GM23338 (cell line): Measurements from ENCODE around the gene CCR7. TPM values are rescaled to one million over a fixed set of nuclear protein-coding genes. Genes with fewer than 3 reads are reported as not detected.

Source experiments
- ATAC-seq: fragments of 200-7000 bp; cut with Tn5 transposase; 3 replicates; pipeline ENCODE4 v1.9.1; 2020
- DNase-seq: peaks from one replicate; pipeline ENCODE4 v3.0.0-alpha.2; 2015; ENCODE audit warnings: low spot score
- H2AFZ ChIP-seq: fragments of 200-600 bp; sonication (generic); 2 replicates; pipeline ENCODE4 v1.8.0; 2016; ENCODE audit warnings: antibody characterized with exemption, mild to moderate bottlenecking, moderate library complexity
- H3F3A ChIP-seq: fragments of 200-600 bp; sonication (generic); replicated peaks from 2 replicates; pipeline ENCODE4 v1.8.0; 2017; ENCODE audit warnings: antibody characterized with exemption, mixed run types, low read depth
- H3K27ac ChIP-seq: fragments of 200-600 bp; sonication (generic); 2 replicates; pipeline ENCODE4 v1.6.1; 2016; ENCODE audit warnings: low read depth
- H3K27me3 ChIP-seq: fragments of 200-600 bp; sonication (generic); 2 replicates; pipeline ENCODE4 v1.8.0; 2016; ENCODE audit warnings: mild to moderate bottlenecking, mixed run types, moderate library complexity; ENCODE audit not compliant: insufficient read depth
- H3K36me3 ChIP-seq: fragments of 200-600 bp; sonication (generic); 2 replicates; pipeline ENCODE4 v1.8.0; 2016; ENCODE audit warnings: mild to moderate bottlenecking; ENCODE audit not compliant: insufficient read depth
- H3K4me1 ChIP-seq: fragments of 200-600 bp; sonication (generic); 2 replicates; pipeline ENCODE4 v1.8.0; 2016; ENCODE audit warnings: mild to moderate bottlenecking, moderate library complexity; ENCODE audit not compliant: insufficient read depth
- H3K4me2 ChIP-seq: fragments of 200-600 bp; sonication (generic); 2 replicates; pipeline ENCODE4 v1.7.1; 2017; ENCODE audit warnings: mixed run types
- H3K4me3 ChIP-seq: fragments of 200-600 bp; sonication (generic); 2 replicates; pipeline ENCODE4 v1.6.1; 2016; ENCODE audit warnings: mixed run types
- H3K79me2 ChIP-seq: fragments of 200-600 bp; sonication (generic); replicated peaks from 2 replicates; pipeline ENCODE4 v1.8.0; 2017; ENCODE audit warnings: mild to moderate bottlenecking; ENCODE audit not compliant: insufficient read depth
- H3K9me2 ChIP-seq: fragments of 200-600 bp; sonication (generic); 2 replicates; pipeline ENCODE4 v1.8.0; 2017; ENCODE audit not compliant: insufficient read depth
- H4K20me1 ChIP-seq: fragments of 200-600 bp; sonication (generic); replicated peaks from 2 replicates; pipeline ENCODE4 v1.8.0; 2017; ENCODE audit warnings: mild to moderate bottlenecking; ENCODE audit not compliant: insufficient read depth
- H3K27ac Mint-ChIP-seq: 2 replicates; pipeline ENCODE4 v1.8.0; 2020; ENCODE audit warnings: inconsistent platforms, mild to moderate bottlenecking, moderate library complexity, mixed read lengths
- H3K27me3 Mint-ChIP-seq: 3 replicates; pipeline ENCODE4 v1.8.0; 2022; ENCODE audit warnings: low read depth, mild to moderate bottlenecking, moderate library complexity, mixed read lengths, inconsistent platforms; ENCODE audit not compliant: insufficient read depth, poor library complexity
- H3K36me3 Mint-ChIP-seq: 3 replicates; pipeline ENCODE4 v1.8.0; 2021; ENCODE audit warnings: low read depth, mild to moderate bottlenecking, inconsistent platforms, moderate library complexity, mixed read lengths
- H3K4me1 Mint-ChIP-seq: 3 replicates; pipeline ENCODE4 v1.8.0; 2020; ENCODE audit warnings: mild to moderate bottlenecking, inconsistent platforms, mixed read lengths
- H3K4me3 Mint-ChIP-seq: 3 replicates; pipeline ENCODE4 v1.8.0; 2021; ENCODE audit warnings: moderate library complexity, mild to moderate bottlenecking, inconsistent platforms, mixed read lengths
- H3K9me3 Mint-ChIP-seq: 3 replicates; pipeline ENCODE4 v1.8.0; 2020; ENCODE audit warnings: moderate library complexity, mild to moderate bottlenecking, inconsistent platforms, mixed read lengths
- CTCF ChIP-seq, 2 experiments: fragments of 200-600 bp in 1 of 2; sonication (generic) in 1 of 2; conservative IDR thresholded peaks; 2 replicates each; pipeline versions ENCODE4 v1.5.1 to v1.6.1; 2016 to 2017; ENCODE audit warnings: antibody characterized with exemption in 2 of 2, low read depth in 2 of 2, mild to moderate bottlenecking in 2 of 2, moderate library complexity in 1 of 2
- ETS1 ChIP-seq: IDR thresholded peaks from 2 replicates; pipeline ENCODE4 v1.6.1; 2016; ENCODE audit warnings: antibody characterized with exemption
- JUNB ChIP-seq: IDR thresholded peaks from one replicate; pipeline ENCODE4 v1.6.1; 2016; ENCODE audit warnings: antibody characterized with exemption; ENCODE audit not compliant: unreplicated experiment
- STAT1 ChIP-seq: IDR thresholded peaks from one replicate; pipeline ENCODE4 v1.6.1; 2016; ENCODE audit warnings: antibody characterized with exemption; ENCODE audit not compliant: unreplicated experiment
- ZNF331 ChIP-seq: fragments of 250-450 bp; sonication (Bioruptor Pico); IDR thresholded peaks from 2 replicates; pipeline ENCODE4 v1.5.0; 2020; ENCODE audit warnings: low read depth, mild to moderate bottlenecking, moderate library complexity
- ZNF462 ChIP-seq: fragments of 250-450 bp; sonication (Bioruptor Pico); IDR thresholded peaks from 2 replicates; pipeline ENCODE4 v1.5.0; 2020; ENCODE audit warnings: mild to moderate bottlenecking, moderate library complexity
- polyA plus RNA-seq: library from polyadenylated mRNA; unstranded; fragments of >200 nt; fragmentation: Nextera tagmentation; extraction: Ambion mirVana; gene quantifications from 2 replicates; pipeline ENCODE4 v1.2.1, GENCODE V29; 2016
- total RNA-seq: library from RNA; depleted of rRNA; stranded (reverse); fragments of >200 nt; shearing (Covaris generic); gene quantifications from 2 replicates; pipeline ENCODE4 v1.2.3, GENCODE V29; 2014
- TF ChIP-seq, protein P1 (sequence below): IDR thresholded peaks from one replicate; pipeline ENCODE4 v1.6.1; 2018; ENCODE audit warnings: antibody characterized with exemption; ENCODE audit not compliant: unreplicated experiment

CCR7 gene
- total and polyA plus RNA-seq, 2 experiments from 2014 or later: 0.37 to 0.59 TPM

DNA sequence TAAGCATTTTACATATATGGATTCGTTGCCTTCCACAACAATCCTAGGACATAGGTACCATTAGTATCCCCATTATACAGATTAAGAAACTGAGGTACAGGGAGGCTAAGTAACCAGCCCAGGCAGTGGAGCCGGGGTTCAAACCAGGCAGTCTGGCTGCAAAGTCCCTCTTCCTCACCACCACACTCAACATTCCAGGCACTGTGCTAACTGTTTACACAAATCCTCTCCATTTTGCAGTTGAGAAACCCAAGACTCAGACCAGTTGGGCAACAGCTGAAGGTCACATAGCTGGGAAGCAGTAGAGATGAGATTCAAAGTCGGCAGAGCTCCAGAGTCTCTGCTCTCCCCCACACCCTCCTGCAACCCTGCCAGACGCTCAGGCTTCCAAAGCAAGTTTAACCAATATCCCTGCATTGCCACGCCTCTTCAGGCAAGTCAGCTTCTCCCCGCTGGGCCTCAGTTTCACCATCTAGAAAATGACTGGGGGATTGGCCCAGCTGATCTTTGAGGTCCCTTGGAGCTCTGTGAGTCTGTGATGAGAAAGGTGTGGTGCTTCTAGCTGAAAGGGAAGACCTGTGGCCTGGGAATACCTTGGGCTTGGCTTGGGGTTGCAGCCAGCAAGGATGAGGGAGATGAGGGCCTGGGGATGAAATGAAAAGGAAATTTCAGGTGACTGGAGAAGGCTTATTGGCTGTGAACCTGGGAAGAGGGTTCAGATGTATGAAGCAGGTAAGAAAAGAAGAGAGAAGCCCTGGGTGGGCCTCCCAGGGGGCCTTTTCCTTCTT is 14.0 kb downstream of the CCR7 start:
- no peaks in the 10 kb centered on the region for H3F3A ChIP-seq
- no peak overlapping the region; the same call in 1 of the 2 replicates for H2AFZ ChIP-seq
- TF ChIP-seq STAT1: no peak
- no peak for TF ChIP-seq JUNB
- TF ChIP-seq, protein P1, sequence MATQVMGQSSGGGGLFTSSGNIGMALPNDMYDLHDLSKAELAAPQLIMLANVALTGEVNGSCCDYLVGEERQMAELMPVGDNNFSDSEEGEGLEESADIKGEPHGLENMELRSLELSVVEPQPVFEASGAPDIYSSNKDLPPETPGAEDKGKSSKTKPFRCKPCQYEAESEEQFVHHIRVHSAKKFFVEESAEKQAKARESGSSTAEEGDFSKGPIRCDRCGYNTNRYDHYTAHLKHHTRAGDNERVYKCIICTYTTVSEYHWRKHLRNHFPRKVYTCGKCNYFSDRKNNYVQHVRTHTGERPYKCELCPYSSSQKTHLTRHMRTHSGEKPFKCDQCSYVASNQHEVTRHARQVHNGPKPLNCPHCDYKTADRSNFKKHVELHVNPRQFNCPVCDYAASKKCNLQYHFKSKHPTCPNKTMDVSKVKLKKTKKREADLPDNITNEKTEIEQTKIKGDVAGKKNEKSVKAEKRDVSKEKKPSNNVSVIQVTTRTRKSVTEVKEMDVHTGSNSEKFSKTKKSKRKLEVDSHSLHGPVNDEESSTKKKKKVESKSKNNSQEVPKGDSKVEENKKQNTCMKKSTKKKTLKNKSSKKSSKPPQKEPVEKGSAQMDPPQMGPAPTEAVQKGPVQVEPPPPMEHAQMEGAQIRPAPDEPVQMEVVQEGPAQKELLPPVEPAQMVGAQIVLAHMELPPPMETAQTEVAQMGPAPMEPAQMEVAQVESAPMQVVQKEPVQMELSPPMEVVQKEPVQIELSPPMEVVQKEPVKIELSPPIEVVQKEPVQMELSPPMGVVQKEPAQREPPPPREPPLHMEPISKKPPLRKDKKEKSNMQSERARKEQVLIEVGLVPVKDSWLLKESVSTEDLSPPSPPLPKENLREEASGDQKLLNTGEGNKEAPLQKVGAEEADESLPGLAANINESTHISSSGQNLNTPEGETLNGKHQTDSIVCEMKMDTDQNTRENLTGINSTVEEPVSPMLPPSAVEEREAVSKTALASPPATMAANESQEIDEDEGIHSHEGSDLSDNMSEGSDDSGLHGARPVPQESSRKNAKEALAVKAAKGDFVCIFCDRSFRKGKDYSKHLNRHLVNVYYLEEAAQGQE: no peak
- no peak for TF ChIP-seq ETS1
- TF ChIP-seq ZNF462 (CRISPR knock-in tag): no peak
- no peak for TF ChIP-seq CTCF (conservative IDR thresholded peaks at IDR 0.05; ENCODE audit: low read depth in 2 of 2)
- TF ChIP-seq ZNF331 (CRISPR knock-in tag): no peak
- H3K27me3 Mint-ChIP-seq: peaks cover 22% of the 10 kb centered on the region
- H3K4me3 Mint-ChIP-seq: no peak overlapping the region
- H3K4me1 Mint-ChIP-seq: peaks cover 9% of the 10 kb centered on the region
- no peaks in the 10 kb centered on the region for H3K36me3 Mint-ChIP-seq
- no peaks in the 10 kb centered on the region for H4K20me1 ChIP-seq
- ATAC-seq: no peak
- H3K4me3 ChIP-seq: no peak overlapping the region
- no peak overlapping the region for H3K27ac ChIP-seq
- no peak overlapping the region for H3K27ac Mint-ChIP-seq
- DNase-seq: no peak
- H3K36me3 ChIP-seq: no peaks in the 10 kb centered on the region
- H3K9me3 Mint-ChIP-seq: no peaks in the 10 kb centered on the region
- no peaks in the 10 kb centered on the region; the same call in 1 of the 2 replicates for H3K4me1 ChIP-seq
- no peaks in the 10 kb centered on the region for H3K79me2 ChIP-seq
- no peak overlapping the region for H3K4me2 ChIP-seq
- H3K9me2 ChIP-seq: no peaks in the 10 kb centered on the region
- H3K27me3 ChIP-seq: no peaks in the 10 kb centered on the region
